GM19239 (cell line): ENCODE results near the gene SAG.

ENCODE experiments used
- DNase-seq: peaks from one replicate; pipeline ENCODE4 v3.0.0; 2011; ENCODE audit warnings: low spot score; ENCODE audit not compliant: insufficient read length
- FAIRE-seq: peaks from 2 replicates; lab custom pipeline; 2011; peaks lifted over from hg19 to GRCh38; lab: Jason Lieb, UNC

The SAG gene

GRCh38 chr2:233395687-233396086, 88.1 kb downstream of the SAG start:
- FAIRE-seq = peak; percentile 4
- DNase-seq = no peak
